ENCODE data around the gene PDLIM5. TPM values are rescaled to one million over a fixed set of nuclear protein-coding genes. Genes with fewer than 3 reads are reported as not detected.
"Not testable (repeated sequence)": the region's sequence is repeated elsewhere in the genome, so short reads cannot be mapped to it uniquely, and the experiment has no call there.

PDLIM5 gene
- total RNA-seq, 1 donor from 2014 or later = 83.5 TPM

DNA sequence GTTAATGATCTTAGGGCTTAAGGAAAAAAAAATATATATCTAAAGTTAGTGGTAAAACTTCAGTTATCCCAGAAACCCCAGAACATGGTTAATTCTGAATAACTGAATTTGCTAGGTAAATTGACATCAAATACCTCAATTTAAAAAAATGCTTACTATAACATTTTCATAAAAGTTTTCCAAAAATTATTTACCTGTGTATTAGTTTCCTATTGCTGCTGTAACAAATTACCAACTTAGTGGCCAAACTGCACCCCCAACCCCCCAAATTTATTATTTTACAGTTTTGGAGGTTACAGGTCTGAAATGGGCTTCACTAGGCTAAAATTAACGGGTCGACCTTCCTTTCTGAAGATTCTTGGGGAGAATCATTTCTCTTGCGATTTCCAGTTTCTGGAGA lies 95.2 kb downstream of the PDLIM5 start:
- DNase-seq (ENCODE audit: low spot score) = no peak
- H3K9me3 Mint-ChIP-seq (ENCODE audit: unreplicated experiment) = no peaks in the 10 kb centered on the region
- H3K36me3 Mint-ChIP-seq (ENCODE audit: low read depth, unreplicated experiment) = peaks cover 10% of the 10 kb centered on the region
- TF ChIP-seq CTCF (IDR thresholded peaks at IDR 0.05; ENCODE audit: unreplicated experiment) = no peak
- H3K27me3 Mint-ChIP-seq (ENCODE audit: unreplicated experiment) = no peaks in the 10 kb centered on the region
- peaks cover 6% of the 10 kb centered on the region for H3K4me1 Mint-ChIP-seq (ENCODE audit: unreplicated experiment)
- no peak overlapping the region for H3K4me3 Mint-ChIP-seq (ENCODE audit: unreplicated experiment)
- H3K27ac Mint-ChIP-seq (ENCODE audit: unreplicated experiment) = no peak overlapping the region

DNA sequence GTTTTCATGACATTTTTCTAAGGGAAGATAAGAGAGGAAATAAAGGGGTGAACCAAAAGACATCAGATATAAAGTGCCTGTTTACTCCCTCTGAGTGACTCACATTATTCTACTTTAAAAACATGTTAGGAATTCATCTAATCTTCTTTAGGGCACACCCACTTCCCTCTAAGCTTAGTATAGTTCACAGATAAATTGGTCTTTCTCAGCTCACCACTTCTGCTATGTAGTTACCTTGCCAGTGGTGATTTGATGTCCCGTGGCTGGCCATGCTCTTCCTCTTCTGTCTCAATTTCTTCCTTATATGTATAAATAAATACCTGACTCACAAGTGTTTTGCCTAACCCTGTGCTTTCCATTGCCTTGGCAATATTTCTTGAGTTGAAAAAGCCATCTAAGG lies 96.8 kb downstream of the PDLIM5 start:
- Mint-ChIP-seq H3K4me3 (ENCODE audit: unreplicated experiment) (no peak overlapping the region), H3K36me3 (ENCODE audit: low read depth, unreplicated experiment) (peaks cover 6% of the 10 kb centered on the region), H3K4me1 (ENCODE audit: unreplicated experiment) (peaks cover 6% of the 10 kb centered on the region), H3K27me3 (ENCODE audit: unreplicated experiment) (no peaks in the 10 kb centered on the region), H3K27ac (ENCODE audit: unreplicated experiment) (no peak overlapping the region), H3K9me3 (ENCODE audit: unreplicated experiment) (no peaks in the 10 kb centered on the region)
- TF ChIP-seq CTCF (IDR thresholded peaks at IDR 0.05; ENCODE audit: unreplicated experiment) = no peak
- DNase-seq (ENCODE audit: low spot score) = no peak

DNA sequence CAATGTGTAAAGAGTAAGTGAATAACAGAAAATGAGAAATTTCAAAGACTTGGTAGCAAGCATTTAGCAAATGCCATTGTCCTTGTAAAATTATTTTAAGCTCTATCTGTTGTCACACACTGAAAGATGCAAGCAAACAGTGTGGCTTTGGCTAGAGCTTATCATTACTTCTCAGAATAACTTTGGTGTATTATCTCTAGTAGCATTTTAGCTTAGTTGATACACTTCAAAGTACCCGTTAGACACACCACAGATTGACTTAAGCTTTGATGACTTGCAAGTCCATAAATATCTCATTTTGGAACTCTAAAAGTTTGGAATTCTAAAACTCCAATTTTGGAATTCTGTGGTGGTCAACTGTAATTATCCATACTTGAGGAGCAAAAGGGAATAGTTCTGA lies 98.6 kb downstream of the PDLIM5 start:
- peaks cover under 1% of the 10 kb centered on the region for H3K36me3 Mint-ChIP-seq (ENCODE audit: low read depth, unreplicated experiment)
- no peaks in the 10 kb centered on the region for H3K27me3 Mint-ChIP-seq (ENCODE audit: unreplicated experiment)
- TF ChIP-seq CTCF (IDR thresholded peaks at IDR 0.05; ENCODE audit: unreplicated experiment) = no peak
- DNase-seq (ENCODE audit: low spot score) = no peak
- no peaks in the 10 kb centered on the region for H3K9me3 Mint-ChIP-seq (ENCODE audit: unreplicated experiment)
- peaks cover 6% of the 10 kb centered on the region for H3K4me1 Mint-ChIP-seq (ENCODE audit: unreplicated experiment)
- no peak overlapping the region for H3K4me3 Mint-ChIP-seq (ENCODE audit: unreplicated experiment)
- no peak overlapping the region for H3K27ac Mint-ChIP-seq (ENCODE audit: unreplicated experiment)

DNA sequence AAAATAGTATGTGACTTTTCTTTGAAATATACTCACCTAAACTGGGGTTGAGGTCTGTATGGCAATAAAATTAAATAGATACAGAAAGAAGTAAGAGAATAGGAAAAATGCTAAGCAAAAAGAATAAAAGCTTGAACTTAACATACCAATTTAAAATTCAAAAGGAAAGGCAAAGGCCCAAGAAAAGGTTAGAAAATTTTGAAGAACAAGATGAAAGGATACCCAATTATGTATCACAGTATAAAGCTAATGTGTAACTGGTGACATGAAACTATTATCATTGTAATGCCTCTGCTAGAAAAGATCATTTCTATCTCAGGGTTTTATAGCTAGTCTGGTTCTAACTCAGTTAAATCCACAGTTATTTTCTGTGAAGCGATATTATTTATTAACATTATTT lies 99.1 kb downstream of the PDLIM5 start:
- no peak overlapping the region for H3K4me3 Mint-ChIP-seq (ENCODE audit: unreplicated experiment)
- H3K4me1 Mint-ChIP-seq (ENCODE audit: unreplicated experiment) = peaks cover 6% of the 10 kb centered on the region
- peaks cover 3% of the 10 kb centered on the region for H3K36me3 Mint-ChIP-seq (ENCODE audit: low read depth, unreplicated experiment)
- DNase-seq (ENCODE audit: low spot score) = no peak
- no peak for TF ChIP-seq CTCF (IDR thresholded peaks at IDR 0.05; ENCODE audit: unreplicated experiment)
- no peaks in the 10 kb centered on the region for H3K9me3 Mint-ChIP-seq (ENCODE audit: unreplicated experiment)
- no peaks in the 10 kb centered on the region for H3K27me3 Mint-ChIP-seq (ENCODE audit: unreplicated experiment)
- no peak overlapping the region for H3K27ac Mint-ChIP-seq (ENCODE audit: unreplicated experiment)

DNA sequence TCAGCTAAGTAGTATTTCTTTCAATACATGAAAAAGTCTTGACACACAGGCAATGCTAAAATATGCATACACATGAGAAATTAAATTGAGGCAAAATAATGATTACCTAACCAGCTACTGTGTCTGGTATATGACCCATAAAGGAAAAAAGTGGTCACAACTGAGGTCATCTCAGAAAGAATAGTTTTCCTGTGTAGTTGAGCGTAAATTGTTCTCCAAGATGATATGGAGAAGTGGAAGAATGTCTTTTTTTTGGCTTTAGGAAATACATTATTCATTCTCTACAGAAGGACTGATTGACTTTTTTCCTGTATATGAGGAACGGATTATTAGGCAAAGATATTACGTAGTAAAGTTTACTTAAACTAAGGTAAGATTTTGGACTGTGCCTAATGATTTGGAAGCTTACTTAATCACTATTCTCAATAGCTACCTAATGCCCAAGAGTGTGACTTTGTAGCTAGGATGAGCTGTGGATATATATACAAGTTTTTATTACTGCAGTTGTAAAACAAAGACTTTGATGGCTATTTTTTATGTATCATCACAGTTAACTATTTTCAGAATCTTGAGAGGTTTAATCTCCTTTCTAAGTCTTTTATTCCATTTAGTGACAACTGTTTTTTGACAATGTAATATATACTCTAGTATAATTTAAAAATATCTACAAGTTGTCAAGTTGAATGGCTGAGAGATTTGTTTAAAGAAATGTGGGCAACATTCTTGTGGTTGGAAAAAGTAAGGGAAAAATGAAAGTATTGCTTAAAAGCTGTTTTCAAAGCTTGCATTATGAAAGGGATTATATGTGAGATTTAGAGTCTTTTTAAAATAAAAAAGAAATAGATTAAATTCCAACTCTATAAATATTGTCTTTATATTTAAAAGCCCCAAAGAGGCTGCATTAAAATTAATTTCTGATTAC lies 100.2 kb downstream of the PDLIM5 start:
- no peak for DNase-seq (ENCODE audit: low spot score)
- Mint-ChIP-seq H3K9me3 (ENCODE audit: unreplicated experiment) (no peaks in the 10 kb centered on the region), H3K36me3 (ENCODE audit: low read depth, unreplicated experiment) (peaks cover 3% of the 10 kb centered on the region), H3K4me3 (ENCODE audit: unreplicated experiment) (no peak overlapping the region), H3K27me3 (ENCODE audit: unreplicated experiment) (no peaks in the 10 kb centered on the region), H3K27ac (ENCODE audit: unreplicated experiment) (no peak overlapping the region), H3K4me1 (ENCODE audit: unreplicated experiment) (peaks cover 6% of the 10 kb centered on the region)
- no peak for TF ChIP-seq CTCF (IDR thresholded peaks at IDR 0.05; ENCODE audit: unreplicated experiment)

GRCh38 chr4:94556047-94556446 lies 104.3 kb downstream of the PDLIM5 start:
- not testable (repeated sequence) for H3K9me3 Mint-ChIP-seq (ENCODE audit: unreplicated experiment); H3K27ac Mint-ChIP-seq (ENCODE audit: unreplicated experiment)

DNA sequence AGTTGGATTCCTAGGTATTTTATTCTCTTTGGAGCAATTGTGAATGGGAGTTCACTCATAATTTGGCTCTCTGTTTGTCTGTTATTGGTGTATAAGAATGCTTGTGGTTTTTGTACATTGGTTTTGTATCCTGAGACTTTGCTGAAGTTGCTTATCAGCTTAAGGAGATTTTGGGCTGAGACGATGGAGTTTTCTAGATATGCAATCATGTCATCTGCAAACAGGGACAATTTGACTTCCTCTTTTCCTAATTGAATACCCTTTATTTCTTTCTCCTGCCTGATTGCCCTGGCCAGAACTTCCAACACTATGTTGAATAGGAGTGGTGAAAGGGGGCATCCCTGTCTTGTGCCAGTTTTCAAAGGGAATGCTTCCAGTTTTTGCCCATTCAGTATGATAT lies 105.9 kb downstream of the PDLIM5 start:
- H3K36me3 Mint-ChIP-seq (ENCODE audit: low read depth, unreplicated experiment); H3K4me1 Mint-ChIP-seq (ENCODE audit: unreplicated experiment): not testable (repeated sequence)

More at GRCh38 chr4:94556047-94556446, 104.3 kb downstream of the PDLIM5 start:
- H3K27me3 Mint-ChIP-seq (ENCODE audit: unreplicated experiment); DNase-seq (ENCODE audit: low spot score); H3K4me3 Mint-ChIP-seq (ENCODE audit: unreplicated experiment); H3K36me3 Mint-ChIP-seq (ENCODE audit: low read depth, unreplicated experiment); H3K4me1 Mint-ChIP-seq (ENCODE audit: unreplicated experiment): not testable (repeated sequence)

More for the DNA sequence above, 105.9 kb downstream of the PDLIM5 start:
- not testable (repeated sequence) for H3K27ac Mint-ChIP-seq (ENCODE audit: unreplicated experiment); H3K9me3 Mint-ChIP-seq (ENCODE audit: unreplicated experiment); H3K4me3 Mint-ChIP-seq (ENCODE audit: unreplicated experiment); H3K27me3 Mint-ChIP-seq (ENCODE audit: unreplicated experiment); DNase-seq (ENCODE audit: low spot score)
